Measurements from ENCODE around the gene MOXD1. TPM values are rescaled to one million over a fixed set of nuclear protein-coding genes. Genes with fewer than 3 reads are reported as not detected.
"Not testable (repeated sequence)": the region's sequence is repeated elsewhere in the genome, so short reads cannot be mapped to it uniquely, and the experiment has no call there.

The MOXD1 gene
- total RNA-seq, 1 donor from 2014 or later, result not detected

DNA sequence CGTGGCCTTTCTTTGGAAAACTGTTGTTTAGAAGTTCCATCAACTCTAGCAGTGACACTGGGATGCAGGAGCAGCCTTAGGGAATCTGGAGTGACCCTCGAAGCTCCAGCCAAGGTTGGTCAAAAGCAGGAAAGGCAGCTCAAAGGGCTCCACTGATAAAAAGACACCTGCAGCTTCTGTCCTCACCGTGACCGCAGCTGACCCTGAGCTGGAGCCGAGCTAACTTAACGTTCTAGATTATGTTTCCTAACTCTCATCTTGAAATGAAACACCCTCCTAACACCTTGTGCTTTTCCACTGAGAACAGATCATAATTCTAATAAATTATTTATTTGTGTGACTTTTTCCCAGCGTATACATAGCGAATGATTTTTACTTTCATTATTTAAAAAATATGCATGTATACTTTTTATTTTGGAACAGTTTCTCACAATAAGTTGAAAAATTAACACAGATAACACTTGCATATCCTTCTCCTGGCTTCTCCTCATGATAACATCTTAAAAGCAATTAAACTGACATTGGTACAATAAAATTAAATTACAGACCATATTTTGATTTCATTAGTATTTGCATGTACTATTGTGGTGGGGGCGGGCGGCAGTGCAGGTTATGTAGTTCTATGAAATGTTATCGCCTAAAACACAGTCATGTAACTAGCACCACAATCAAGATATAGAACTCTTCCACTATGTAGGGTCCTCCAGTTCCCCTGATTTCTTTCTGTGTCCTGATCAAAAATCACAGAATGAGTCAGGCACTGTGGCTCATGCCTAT lies 116.1 kb downstream of the MOXD1 start:
- intact Hi-C loops (cut with micrococcal nuclease), result no loop called here

DNA sequence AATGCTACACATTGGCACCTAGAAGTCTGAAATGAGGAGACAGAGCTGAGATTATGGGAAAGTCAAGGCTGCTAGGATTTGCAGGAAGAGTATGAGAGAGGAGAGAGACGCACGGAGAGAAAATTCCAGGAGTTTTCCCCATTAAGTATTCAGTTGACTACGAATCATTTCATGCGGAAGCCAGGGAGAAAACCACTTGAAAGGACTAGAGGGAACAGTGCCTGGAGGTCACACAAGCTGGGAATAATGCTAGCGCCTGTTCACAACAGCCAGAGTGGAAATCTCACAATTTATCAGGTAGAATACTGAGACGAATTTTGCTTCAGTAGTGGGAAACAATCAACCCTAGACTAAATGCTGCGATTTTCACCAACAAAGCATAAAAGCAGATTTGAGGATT lies 118.6 kb downstream of the MOXD1 start:
- intact Hi-C loops (cut with micrococcal nuclease), result no loop called here

DNA sequence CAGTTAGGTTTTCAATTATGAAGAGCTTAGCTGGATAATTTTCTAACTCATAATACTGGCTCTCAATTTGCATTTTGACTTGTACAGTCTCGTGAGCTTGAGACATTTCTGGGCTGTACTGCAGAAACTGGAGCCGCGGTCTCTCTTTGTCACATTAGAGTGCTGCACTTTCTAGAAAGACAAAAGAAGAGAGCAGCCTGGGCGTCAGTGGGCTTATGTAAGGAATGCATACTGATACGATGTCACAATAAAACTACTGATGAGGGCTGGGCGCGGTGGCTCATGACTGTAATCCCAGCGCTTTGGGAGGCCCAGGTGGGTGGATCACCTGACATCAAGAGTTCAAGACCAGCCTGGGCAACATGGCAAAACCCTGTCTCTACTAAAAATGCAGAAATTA lies 120.8 kb downstream of the MOXD1 start:
- intact Hi-C loops (cut with micrococcal nuclease), result no loop called here

DNA sequence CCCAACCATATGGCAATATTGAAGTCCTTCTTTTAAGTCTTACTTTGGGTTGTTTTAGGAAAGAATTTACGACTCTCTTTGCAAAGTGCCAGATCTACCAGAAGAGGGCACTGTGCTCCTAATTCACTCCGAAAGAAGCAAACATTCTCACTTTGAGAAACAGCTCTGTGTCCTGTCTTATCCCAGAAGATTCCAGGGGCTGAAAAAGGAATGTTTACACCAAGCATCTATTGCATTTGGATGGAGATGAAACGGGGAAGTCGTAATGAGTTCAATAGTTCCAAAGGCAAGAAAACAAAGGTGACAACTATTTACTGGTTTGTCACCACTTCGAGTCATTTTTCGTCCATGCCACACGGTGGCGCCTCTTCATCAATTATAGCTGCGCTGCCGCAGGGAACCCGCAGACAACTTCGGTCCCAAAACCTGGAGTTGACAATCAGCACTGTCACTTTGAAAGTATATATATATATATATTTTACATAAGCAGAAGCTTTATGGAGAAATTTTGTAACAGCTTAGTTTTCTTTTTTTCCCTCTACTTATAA lies 121.6 kb downstream of the MOXD1 start:
- intact Hi-C loops (cut with micrococcal nuclease), result loop anchor here (1.0 to 5.0 kb wide), 3 partner anchors 19 to 362 kb away; no protein-coding TSS in a partner anchor

DNA sequence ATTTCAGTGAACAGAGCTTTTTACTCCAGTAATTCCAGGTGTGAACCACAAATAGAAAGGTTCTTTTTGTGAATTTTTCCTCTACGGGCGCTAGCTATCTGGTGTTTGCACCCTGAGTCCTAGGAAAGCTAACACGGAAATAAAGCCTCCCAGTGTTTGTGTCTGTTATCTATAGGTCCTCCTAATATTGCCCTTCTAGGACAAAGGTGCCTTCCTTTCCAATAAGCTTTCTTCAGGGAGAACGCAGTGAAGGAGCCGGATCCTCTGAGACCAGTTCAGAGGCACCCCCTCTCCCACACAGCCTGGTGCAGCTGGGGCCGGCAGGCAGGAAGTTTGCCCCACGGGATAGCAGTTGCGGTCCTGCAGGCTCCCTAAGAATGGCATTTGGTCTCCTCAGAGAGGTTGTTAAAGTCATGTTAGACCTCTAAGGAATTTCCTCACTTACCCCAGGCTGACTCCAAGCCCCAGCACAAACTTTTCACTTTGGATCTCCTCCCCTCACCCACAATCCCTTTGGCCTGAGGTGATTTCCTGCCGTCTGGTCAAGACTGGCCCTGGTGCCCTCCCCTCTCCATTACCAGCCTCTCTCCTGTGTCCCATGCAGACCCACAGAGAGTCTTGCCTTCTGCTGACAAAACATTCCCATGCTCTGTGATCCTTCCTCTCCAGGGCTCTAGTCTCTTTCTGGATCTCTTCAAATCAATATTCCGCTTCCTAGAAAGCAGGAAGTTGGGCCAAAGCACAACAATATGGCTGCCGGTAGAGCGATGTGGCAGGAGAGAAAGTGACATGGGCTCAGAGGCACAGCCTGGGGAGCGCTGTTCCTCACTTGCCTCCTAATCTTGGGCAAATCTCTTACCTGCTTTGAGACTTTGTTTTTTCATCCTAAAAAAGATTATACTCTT lies 126.0 kb downstream of the MOXD1 start:
- intact Hi-C loops (cut with micrococcal nuclease), result loop anchor here (5.0 kb wide), 1 partner anchor 358 kb away; no protein-coding TSS in a partner anchor

DNA sequence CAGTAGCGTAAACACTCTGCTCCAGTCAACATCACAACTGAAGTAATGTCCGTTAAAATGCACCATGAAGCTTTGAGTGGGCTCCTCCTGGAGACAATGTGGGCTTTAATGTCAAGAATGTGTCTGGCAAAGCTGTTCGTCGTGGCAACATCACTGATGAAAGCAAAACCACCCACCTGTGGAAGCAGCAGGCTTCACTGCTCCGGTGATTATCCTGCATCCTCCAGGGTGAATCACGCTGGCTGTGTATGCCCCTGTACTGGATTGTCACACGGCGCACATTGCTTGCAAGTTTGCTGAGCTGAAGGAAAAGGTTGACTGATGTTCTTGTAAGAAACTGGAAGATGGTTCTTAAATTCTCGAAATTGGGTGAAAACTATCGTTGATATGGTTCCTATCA lies 128.5 kb downstream of the MOXD1 start:
- intact Hi-C loops (cut with micrococcal nuclease), result no loop called here

DNA sequence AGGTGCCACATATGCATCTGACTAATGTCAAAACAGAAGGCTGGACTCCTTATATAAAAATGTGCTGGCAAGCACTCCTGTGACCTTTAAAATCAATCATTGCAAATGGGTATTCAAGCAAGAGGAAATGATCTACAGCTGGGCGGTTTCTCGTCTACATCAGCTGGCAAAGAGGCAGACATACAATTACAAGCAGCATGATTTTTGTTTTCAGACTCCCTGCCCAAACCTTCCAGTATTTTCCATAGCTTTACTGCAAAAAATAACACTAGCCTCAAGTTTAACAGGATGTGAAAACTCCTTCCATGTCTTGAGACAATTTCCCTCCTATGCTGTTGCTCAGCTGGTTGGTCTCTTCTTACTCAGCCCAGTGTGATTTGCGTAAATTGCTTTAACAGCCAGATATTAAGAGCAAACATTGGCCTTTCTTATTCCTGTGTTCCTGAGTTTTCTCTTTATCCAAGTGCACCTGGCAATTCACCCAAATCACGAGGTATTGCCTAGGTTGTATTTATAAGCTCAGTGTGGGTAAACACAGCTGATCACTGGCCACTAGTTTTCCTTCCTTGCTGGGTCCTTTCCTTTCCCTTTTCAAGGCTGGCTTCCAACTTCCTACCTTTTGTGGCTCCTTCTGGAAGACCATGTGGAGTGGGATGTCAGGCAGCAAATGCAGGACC lies 130.4 kb downstream of the MOXD1 start:
- intact Hi-C loops (cut with micrococcal nuclease), result no loop called here

DNA sequence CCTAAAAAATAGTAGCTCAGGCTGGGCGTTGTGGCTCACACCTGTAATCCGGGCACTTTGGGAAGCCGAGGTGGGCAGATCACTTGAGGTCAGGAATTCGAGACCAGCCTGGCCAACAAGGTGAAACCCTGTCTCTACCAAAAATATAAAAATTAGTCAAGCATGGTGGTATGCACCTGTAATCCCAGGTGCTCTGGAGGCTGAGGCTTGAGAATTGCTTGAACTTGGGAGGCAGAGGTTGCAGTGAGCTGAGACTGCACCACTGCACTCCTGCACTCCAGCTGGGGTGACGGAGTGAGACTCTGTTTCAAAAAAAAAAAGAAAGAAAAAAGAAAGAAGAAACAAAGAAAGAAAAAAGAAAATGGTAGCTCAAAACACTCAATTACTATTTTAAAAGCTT lies 132.6 kb downstream of the MOXD1 start:
- intact Hi-C loops (cut with micrococcal nuclease), result not testable (repeated sequence)

DNA sequence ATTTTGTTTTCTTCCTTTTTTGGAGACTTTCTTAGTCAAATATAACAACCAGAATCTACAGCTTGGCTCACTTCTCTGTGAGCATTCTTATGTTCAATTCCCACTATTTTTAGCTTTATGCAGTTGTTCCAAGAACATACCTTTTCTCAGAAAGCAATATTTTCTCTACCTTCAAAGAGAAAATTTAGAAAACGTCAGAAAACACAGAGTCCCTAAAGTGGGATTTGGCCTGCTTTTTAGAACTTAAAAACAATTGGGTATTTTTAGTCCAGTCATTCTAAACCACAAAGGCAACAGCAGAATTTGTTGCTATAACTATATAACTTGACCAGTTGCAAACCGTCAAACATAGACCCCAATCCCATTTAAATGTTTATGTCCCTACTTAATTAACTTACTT lies 133.1 kb downstream of the MOXD1 start:
- intact Hi-C loops (cut with micrococcal nuclease), result no loop called here

DNA sequence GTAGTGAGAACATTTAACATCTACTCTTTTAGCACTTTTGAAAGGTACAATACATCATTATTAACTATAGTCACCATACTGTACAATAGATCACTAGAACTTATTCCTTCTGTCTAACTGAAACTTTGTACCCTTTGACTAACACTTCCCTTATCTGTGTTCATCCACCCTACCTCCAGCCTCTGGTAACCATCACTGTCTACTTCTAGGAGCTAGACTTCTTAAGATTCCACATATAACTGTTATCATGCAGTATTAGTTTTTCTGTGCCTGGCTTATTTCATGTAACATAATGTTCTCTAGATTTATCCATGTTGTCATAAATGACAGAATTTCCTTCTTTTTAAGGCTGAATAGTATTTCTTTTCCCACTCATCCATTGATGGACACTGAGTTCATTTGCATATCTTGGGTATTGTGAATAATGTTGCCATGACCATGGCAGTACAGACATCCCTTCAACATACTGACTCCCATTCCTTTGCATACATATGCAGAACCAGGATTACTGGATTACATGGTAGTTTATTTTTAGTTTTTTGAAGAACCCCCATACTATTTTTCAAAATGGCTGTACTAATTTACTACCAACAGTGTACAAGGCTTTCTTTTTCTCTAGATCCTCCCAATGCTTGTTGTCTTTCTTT lies 135.7 kb downstream of the MOXD1 start:
- intact Hi-C loops (cut with micrococcal nuclease), result no loop called here

DNA sequence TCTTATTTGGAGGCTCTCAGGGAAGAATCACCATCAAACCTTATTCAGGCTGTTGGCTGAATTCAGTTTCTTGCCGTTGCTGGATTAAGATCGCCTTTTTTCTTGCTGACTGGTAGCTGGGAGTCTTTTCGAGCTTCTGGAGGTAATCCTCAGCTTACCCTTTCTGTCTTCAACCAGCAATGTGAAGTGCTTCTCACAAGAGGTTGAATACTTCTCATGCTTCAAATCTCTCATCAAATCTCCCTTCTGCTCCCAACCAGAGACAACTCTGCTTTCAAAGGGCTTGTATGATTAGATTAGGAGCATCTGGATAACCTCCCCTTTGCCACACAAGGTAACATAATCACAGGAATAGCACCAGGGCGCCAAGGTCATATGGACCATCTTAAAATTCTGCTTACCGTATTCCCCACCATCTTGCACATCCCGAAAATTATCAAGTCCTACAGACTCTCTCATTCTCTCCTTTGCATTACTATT lies 137.2 kb downstream of the MOXD1 start:
- intact Hi-C loops (cut with micrococcal nuclease), result no loop called here

DNA sequence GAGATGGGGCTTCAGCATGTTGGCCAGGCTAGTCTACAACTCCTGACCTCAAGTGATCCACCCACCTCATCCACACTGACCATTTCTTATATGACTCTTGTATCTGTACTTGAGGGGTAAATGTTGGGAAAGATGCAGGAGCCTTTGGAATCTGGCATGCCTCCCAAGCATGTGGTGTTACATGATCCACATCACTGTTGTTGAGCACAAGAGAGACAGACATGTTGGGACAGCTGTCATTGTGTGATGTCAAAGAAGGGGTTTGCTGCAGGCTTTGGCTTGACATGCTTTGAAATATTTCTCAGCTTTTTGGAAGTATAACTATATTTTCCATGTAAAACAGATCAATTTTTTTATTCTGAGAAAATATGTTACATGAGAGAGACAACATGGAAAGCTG lies 139.9 kb downstream of the MOXD1 start:
- intact Hi-C loops (cut with micrococcal nuclease), result no loop called here

DNA sequence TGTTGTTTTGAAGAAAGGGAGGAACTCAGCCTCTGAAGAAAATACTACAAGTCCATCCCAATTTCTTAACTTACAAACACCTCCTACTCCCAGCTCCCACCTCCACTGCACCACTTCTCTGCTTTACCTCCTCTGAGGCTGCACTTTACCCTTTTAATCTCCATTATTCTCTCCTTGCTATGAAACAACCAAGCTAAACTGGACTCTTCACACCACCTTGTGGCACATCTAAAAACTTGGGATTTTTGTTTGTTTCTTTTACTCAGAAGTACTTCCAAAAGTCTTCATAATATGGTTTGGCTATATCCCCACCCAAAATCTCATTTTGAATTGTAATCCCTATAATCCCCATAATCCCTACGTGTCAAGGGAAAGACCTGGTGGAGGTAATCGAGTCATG lies 142.2 kb downstream of the MOXD1 start:
- intact Hi-C loops (cut with micrococcal nuclease), result no loop called here

DNA sequence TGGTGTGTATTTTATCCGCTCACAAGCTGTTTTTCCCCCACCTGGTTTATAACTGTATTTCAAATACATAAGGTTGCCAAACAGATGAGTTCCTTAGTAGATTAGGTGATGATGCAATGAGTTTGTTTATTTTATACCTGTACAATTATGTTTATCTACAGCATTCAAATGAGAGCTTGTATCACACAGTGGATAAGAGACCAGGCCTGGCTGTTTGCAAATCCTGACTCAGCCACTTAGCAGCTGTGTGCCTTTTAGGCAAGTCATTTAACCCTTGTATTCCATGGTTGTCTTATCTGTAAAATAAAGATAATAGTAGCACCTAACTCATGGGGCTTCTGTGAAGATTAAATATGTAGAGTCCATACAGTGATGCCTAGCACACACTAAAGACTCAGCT lies 143.7 kb downstream of the MOXD1 start:
- intact Hi-C loops (cut with micrococcal nuclease), result no loop called here

DNA sequence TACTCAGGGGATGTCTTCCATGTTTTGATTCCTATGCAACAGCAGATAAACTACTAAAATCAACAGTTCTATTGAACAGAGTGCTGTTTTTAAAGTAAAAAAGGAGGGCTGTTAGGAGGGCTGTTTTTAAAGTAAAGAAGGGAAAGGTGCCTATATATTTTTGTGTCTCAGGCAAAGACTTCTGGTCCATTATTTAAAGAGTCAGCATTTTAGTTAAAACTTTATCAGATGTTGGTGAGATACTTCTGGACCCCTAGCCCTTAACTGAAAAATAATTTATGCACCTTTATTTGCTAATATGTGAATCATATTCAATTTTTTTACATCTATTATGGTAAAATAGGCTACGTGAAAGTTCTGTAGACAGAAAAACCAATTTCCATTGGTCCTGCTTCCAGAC lies 144.8 kb downstream of the MOXD1 start:
- intact Hi-C loops (cut with micrococcal nuclease), result no loop called here

DNA sequence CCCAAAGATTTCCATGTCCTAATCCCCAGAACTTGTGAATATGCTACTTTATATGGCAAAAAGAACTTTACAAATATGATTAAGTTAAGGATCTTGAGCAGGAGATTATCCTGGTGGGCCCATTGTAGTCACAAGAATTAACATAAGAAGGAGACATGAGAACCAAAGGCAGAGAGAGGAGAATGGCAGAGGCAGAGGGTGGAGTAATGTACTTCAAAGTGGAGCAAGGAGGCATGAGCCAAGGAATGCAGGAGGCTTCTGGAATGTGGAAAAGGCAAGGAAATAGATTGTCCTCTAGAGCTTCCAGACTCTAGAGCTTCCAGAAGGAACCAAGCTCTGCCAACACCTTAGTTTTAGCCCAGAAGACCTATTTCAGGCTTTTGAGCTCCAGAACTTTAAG lies 147.4 kb downstream of the MOXD1 start:
- intact Hi-C loops (cut with micrococcal nuclease), result no loop called here

DNA sequence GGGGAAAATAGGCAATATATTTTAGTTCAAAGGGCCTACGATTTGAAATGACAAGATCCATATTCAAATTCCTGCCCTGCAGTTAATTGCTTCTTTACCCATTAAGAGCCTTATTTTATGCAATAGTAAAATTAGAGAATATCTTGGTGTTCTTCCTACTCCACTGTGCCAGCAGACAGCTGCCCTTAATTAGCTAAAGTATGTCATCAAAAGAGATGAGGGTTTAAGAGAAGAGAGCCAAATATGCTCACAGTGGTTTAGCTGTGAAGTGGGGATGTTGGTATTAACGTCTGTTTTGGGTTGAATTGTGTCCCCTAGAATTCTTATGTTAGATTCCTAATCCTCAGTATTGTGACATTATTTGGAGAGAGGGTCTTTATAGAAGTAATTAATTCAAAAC lies 148.1 kb downstream of the MOXD1 start:
- intact Hi-C loops (cut with micrococcal nuclease), result no loop called here

DNA sequence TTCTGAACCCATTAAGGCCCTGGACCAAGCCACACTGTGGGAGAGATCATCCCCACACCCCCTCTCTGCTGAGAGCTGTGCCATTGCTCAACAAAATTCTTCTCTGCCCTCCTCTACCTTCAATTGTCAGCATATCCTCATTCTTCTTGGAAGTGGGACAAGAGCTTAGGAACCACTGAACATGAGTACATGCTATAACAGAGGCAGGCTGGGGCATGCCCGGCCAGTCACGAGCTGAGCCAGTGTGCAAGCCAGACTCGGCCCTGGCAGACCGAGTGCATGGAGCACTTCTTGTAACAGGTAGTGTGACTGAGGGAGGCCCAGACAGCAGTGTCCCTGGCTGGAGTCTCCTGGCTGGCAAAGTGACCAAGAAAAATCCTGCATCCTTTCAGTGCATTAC lies 149.2 kb downstream of the MOXD1 start:
- intact Hi-C loops (cut with micrococcal nuclease), result no loop called here

DNA sequence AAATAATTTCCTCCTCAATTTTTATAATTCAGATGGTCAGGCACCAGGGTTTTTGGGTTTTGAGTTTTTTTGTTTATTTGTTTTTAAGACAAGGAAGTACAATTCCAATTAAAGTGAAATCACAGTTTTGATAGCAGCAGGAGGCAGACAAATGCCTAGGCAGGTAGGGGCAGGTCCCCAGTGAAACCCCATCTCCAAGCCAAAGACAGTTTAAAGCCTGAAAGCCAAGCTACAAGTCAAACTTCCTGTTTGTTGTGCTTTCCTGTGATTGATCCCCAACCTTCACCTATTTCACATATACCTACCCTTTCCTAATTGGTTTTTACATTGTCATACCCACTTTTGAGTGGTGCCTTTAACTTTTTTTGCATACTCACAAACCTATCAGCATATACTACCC lies 149.6 kb downstream of the MOXD1 start:
- intact Hi-C loops (cut with micrococcal nuclease), result no loop called here

DNA sequence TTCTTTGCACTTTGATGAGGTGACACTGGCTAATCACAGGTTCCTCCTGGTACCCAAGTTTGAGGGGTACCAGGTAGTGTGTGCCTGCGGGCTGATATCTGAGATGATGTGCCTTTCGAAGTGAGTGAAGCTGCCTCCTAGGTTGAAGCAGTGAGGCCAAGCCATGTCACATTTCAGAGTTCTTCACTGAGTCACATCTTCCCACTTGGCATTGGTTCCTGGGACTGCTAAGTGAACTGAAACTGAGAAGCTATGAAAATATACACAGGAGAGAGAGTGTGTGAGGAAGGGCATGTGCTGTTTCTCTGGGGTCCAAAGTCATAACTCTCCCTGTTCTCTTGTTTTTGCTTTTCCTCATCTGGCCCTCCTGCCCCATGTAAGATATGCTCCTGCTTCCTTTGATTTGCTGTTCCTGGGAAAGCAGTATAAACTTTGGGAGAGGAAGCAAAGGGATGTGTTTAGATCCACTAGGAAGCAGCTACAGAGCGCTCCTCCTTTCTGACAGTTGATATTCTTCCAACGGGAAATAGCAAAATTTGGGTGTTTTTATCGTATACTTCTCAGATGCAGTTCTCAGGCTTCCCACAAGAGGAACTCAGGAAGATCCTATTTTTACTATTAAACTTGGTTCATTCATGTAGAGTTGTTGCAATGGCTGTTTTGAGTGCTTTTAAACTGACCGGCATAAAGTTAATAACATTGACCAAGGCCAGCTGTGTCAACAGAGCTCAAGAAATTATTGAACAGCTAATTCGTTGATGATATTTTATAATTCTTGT lies 153.7 kb downstream of the MOXD1 start:
- intact Hi-C loops (cut with micrococcal nuclease), result no loop called here
